Stimulated activated CD8-positive, alpha-beta memory T cell treated with anti-CD3 and anti-CD28 coated beads, Interleukin-12 subunit alpha, Interleukin-12 subunit beta, amount 100 ng/mL, for 24 hours (primary cell): ENCODE results near the gene COPA.
A peak's percentile ranks its signal among the peaks of the same experiment; 100 is the strongest.
"Not testable (repeated sequence)": the region's sequence is repeated elsewhere in the genome, so short reads cannot be mapped to it uniquely, and the experiment has no call there.

Source experiments
- DNase-seq: peaks from one replicate; pipeline ENCODE4 v3.0.0-alpha.2; 2020; ENCODE audit errors: extremely low read depth

COPA gene

DNA sequence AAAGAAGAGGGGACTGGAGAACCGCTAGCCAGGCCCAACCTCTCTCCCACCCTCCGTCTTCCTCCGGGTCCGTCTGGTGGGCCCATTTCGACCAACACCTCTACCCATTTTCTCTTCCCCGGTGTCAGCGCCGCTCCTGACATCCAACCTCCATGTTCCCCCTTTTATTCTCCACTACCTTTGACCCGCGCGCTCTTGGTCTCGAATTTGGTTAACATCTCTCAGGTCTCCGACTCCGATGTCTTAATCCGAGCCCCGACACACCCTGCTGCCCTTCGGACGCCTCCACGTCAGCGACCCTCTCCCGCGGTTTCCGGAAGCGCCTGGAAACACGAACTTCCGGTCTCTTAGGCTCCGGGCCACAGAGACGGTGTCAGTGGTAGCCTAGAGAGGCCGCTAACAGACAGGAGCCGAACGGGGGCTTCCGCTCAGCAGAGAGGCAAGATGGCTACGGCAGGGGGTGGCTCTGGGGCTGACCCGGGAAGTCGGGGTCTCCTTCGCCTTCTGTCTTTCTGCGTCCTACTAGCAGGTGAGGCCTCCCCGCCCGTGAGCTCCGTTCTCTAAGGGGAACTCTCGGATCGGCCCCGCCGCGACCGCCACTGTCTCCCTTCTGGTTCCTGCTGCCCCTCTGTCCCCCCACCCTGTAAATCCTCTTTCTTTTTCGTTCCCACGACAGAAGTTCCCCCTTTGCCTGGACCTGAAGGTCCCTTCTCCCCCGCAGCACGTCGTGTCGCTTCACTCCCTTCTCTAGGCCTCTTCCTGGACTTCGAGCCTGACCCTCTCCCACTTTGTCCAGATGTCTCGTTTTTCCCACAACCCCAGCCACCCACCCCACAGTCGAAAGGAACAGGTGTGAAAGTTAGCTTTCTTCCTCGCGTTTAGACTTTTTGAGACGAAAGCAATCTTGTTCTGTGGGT is at the start of gene COPA, which contains the start of gene NCSTN:
Gene COPA (minus strand): TSS at position 298 of the 917 bp plus-strand sequence. CDS start 80 bp downstream, at position 218.
Gene NCSTN (plus strand): TSS at position 431 of the 917 bp plus-strand sequence. CDS start 14 bp downstream, at position 445.
- DNase-seq: peak; percentile 78

- DNase-seq: not testable (repeated sequence)
Observed at GRCh38 chr1:160388406-160388805, 45.4 kb upstream of the COPA start.

- DNase-seq: not testable (repeated sequence)
Observed at GRCh38 chr1:160384812-160385211, 41.8 kb upstream of the COPA start.

- DNase-seq: no peak
Observed at GRCh38 chr1:160377585-160378206, 34.6 kb upstream of the COPA start.

DNA sequence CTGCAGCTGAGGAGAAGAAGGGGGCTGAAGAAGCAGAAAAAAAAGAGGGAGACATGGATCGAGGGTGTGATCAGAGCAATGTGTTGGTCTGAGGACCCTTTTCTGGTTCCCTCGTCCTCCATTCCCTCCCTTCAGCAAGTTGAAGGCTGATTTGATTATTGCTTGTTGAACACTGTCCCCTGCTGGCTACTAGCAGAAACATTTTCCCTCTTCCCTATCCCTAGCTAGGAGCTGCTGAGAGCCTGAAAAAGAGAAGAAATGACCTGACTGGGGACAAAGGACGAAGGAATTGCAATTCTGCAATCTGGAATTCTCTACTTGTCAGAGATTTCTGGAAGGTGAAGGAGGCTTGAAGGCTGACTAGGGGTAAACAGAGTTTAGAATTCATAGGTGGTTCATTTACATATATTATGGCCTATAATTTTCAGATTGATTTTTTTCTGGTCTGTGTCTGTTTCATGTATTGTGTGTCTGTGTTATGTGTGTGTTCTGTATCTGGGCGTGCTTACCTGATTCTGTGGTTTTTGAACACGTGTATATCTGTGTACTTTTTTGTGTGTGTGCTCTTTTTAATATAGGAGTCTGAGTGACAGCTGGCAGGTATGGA is 33.6 kb upstream of the COPA start:
- DNase-seq: no peak

DNA sequence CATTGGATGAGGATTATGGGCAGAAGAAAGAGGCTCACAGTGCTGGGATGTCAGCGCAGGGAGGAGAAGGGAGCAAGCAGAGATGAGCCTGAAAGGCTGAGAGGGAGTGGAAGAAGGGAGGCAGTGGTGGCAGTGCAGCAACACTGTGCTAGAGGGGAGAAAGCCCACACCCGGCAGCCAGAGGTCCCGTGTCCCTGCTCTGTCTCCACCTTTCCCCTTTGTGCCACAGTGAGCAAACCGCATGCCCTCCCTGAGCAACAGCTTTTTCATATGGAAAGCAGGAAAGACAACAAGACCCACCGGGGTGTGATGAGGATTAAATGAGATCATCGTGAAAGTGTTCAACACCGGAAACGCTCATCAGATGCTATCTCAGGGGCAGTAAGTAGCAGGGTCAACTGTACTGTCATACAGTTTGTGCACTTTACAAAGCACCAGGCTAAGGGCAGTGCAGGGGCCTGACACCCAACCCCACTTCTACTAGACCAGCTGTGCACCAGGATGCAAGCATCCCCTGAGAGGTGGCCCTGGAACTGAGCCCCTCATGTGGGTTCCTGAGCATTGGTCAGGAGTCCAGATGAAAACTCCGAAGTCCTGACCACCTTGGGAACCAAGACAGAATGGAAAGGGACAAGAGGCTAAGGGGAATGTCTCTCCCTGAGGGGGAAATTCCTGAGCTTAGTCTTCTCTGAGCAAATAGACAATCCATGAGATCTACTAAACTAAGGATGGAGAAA is 32.9 kb upstream of the COPA start:
- DNase-seq: no peak

- DNase-seq: no peak
Observed at GRCh38 chr1:160374306-160375110, 31.5 kb upstream of the COPA start.

GRCh38 chr1:160373696-160374095 is 30.6 kb upstream of the COPA start:
- DNase-seq: no peak

- DNase-seq: no peak
Observed at GRCh38 chr1:160371756-160372155, 28.7 kb upstream of the COPA start.

DNA sequence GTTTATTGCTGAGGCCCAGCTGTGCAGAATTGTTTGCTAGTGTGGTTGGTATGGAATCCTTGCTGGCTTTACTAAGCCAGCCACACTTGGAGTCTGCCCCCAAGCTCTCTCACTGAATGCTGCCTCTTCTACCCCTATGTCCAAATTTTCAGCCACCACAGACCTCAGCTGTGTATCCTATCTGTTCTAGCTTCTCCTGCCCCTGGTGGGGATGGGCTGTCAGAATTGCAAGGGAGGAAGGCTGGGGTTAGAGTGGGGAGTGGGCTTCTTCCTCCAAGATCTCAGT is 28.2 kb upstream of the COPA start:
- no peak for DNase-seq

DNA sequence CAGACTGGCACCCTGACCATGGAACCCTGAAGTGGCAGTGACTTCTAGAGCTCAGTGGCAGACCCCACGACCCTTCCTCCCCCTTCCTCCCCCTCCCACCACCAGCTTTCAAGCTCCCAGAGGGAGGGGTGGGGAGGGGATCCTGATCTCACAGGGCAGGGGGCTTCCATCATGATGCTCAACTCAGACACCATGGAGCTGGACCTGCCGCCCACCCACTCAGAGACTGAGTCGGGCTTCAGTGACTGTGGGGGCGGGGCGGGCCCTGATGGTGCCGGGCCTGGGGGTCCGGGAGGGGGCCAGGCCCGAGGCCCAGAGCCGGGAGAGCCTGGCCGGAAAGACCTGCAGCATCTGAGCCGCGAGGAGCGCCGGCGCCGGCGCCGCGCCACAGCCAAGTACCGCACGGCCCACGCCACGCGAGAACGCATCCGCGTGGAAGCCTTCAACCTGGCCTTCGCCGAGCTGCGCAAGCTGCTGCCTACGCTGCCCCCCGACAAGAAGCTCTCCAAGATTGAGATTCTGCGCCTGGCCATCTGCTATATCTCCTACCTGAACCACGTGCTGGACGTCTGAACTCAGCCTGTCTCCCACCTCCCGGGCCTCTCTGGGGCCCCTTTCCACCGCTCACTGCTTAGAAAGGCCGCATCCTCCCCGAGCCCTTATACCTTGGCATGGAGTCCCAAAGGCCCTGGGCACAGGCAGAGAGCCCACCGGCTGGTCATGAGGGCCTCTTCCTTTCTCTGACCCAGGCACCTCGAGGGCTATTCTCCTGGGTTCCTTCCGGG is 27.7 kb upstream of the COPA start:
- DNase-seq: no peak

- no peak for DNase-seq
Observed at GRCh38 chr1:160369087-160369486, 26.0 kb upstream of the COPA start.

DNA sequence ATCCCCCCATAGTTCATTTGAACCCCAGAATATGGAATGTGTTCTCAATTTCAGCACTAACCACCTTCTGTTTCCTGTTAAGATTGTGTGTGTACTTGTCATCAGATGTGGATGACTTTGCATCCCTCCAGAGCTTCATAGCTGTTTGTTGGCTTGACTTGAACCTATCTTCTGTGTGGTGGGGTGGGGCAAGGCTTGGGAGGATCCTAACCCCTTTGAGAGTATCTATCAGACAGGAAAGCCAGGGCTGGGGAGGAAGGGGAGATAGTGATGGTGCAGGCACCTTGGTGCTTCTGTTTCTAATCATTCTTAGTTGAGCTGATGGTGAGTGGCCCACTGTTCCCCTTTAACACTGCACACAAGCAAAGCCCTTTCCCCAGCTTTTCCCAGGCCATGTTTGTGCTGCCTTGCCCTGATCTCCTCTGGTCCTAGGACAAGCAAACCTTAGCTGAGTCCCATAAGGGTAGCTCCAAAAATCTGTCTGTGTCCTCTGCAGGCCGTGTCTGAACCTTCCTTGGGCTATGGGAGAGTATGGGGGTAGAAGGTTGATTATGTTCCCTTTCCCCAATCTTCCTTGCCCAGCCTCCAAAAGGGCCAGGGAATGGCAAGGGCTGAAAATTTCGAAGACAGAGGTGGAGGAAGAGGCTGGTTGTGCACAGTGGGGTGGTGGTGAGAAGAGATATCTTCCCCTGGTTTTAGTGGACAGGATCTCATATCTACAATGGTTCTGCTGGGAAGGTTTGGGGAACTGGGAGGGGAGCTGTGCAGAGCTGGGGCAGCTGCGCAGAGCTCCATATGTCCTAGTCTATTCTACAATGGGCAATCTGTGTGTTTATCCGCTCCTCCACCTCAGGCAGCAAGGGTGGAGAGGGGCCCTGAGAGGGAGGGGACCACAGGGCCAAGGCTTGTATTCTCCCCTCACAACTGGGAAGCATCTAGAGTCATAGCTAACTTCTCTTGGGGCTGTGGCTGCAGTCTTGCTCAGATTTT is 25.2 kb upstream of the COPA start:
- no peak for DNase-seq

DNA sequence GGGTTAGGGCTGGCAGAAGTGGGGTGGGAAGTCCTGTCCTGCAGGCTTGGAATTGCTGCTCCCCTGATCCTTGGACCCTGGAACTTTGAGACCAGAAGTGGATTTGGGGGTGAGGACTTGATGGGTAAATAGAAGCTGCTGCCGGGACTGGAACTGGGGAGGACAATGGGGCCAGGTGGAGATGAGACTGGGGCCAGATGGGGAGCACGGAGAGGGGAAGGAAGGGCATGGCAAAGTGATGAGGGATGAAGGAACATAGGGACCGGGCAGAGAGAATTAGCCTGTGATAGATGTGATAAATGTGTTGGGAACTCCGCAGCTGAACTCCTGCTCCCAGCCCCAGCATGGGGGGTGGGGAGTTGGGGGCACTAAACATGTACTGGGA is 24.5 kb upstream of the COPA start:
- no peak for DNase-seq

GRCh38 chr1:160366731-160367515 is 23.9 kb upstream of the COPA start, which contains the start of gene NHLH1:
TSS of gene NHLH1 (plus strand) at chr1:160367071. CDS start at chr1:160370732, 3,661 bp downstream.
- DNase-seq: no peak

DNA sequence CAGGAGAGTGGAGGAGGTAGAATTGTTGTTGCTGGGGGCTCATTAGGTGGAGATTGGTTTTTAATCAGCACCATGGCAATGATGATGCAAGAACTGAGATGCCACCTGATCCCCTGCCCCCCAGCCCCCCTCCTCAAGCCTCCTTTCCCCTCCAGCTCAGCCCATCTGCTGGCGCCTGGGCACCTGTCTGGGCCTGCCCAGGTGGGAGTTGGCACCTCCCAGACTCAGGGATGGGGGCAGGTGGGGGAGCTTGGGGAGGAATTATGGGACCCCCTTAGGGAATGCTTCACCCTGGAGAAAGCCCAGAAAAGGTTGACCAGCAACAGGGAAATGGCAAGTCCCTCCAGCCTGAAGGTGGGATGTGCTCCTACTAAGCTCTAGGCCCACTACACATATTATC is 22.3 kb upstream of the COPA start:
- DNase-seq: no peak

DNA sequence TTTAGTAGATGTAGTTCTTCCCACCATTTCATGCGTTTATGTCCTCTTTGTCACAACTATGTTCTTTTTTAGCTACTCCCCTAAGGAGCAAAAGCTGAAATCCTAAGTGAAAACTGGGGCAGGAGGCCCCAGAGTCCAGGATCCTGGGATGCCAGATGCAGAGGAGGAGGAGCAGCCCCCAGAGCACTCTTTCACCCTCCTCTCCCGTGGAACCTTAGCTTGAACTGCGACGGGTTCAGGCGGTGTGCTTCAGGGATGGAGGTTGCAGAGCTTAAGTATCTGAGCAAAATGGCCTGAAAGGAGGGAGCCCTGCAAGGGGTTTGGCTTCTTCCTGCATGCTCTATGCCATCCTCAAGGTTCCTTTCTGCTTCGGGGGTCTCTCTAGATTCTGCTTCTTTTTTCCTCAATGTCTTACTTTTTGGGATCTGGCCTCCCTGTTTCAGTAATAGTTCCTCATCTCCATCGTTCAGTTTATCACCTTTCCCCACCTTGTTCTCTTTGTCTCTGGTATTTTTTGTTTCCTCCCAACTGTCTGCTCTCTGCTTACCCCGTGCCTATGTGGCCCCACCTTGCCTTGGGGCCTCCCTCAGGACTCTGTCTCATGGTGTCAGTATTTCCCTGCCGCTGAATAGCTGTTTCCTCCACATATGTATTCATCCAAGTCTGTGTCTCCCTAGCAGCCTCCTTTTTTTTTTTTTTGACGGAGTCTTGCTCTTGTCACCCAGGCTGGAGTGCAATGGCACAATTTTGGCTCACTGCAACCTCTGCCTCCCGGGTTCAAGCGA is 21.1 kb upstream of the COPA start:
- DNase-seq: no peak

DNA sequence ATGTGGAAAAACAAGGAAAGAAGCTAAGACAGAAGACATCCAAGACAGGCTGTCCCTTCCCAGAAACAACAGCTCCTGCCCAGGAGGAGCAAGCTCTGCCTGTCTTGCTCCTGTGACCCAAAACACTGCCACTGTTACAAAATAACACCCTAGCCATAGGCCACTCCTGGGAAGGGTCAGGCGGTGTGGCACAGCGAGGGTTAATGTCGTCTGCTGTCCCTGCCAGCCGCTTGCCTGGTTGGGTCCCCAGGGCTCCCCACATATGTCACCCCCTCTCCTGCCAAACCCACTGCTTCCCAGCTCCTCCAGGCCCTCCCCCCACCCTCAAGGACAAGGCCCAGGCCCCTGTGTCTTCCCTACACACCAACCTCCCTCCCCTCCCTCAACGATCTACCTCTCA is 20.0 kb upstream of the COPA start:
- DNase-seq: no peak
